ENCODE measurements around the gene CTDSPL2. TPM values are rescaled to one million over a fixed set of nuclear protein-coding genes. Genes with fewer than 3 reads are reported as not detected.
"Not testable (repeated sequence)": the region's sequence is repeated elsewhere in the genome, so short reads cannot be mapped to it uniquely, and the experiment has no call there.

Gene CTDSPL2
- total RNA-seq, 1 donor from 2014 or later, result 61.7 TPM

- no peaks in the 10 kb centered on the region for H3K27me3 Mint-ChIP-seq
- H3K36me3 Mint-ChIP-seq (ENCODE audit: insufficient read depth), result peaks cover 15% of the 10 kb centered on the region
- TF ChIP-seq CTCF (IDR thresholded peaks at IDR 0.05; ENCODE audit: unreplicated experiment), result no peak
- DNase-seq (ENCODE audit: low spot score, unreplicated experiment), result no peak
- H3K9me3 Mint-ChIP-seq (ENCODE audit: low read depth), result no peaks in the 10 kb centered on the region
- H3K4me3 Mint-ChIP-seq (ENCODE audit: low read depth), result no peak overlapping the region
- H3K4me1 Mint-ChIP-seq (ENCODE audit: low read depth), result peaks cover 2% of the 10 kb centered on the region
- no peak overlapping the region for H3K27ac Mint-ChIP-seq
Measured at GRCh38 chr15:44550734-44551133, 123.3 kb downstream of the CTDSPL2 start.

GRCh38 chr15:44554934-44555723 is 127.7 kb downstream of the CTDSPL2 start:
- TF ChIP-seq CTCF (IDR thresholded peaks at IDR 0.05; ENCODE audit: unreplicated experiment), result no peak
- Mint-ChIP-seq H3K4me3 (ENCODE audit: low read depth) (no peak overlapping the region), H3K27ac (no peak overlapping the region), H3K27me3 (no peaks in the 10 kb centered on the region), H3K4me1 (ENCODE audit: low read depth) (no peaks in the 10 kb centered on the region), H3K9me3 (ENCODE audit: low read depth) (no peaks in the 10 kb centered on the region), H3K36me3 (ENCODE audit: insufficient read depth) (peaks cover 25% of the 10 kb centered on the region)
- DNase-seq (ENCODE audit: low spot score, unreplicated experiment), result no peak

GRCh38 chr15:44560926-44561325 is 133.5 kb downstream of the CTDSPL2 start:
- peaks cover 49% of the 10 kb centered on the region for H3K36me3 Mint-ChIP-seq (ENCODE audit: insufficient read depth)
- not testable (repeated sequence) for H3K4me1 Mint-ChIP-seq (ENCODE audit: low read depth); H3K27me3 Mint-ChIP-seq; H3K9me3 Mint-ChIP-seq (ENCODE audit: low read depth); DNase-seq (ENCODE audit: low spot score, unreplicated experiment); H3K27ac Mint-ChIP-seq; H3K4me3 Mint-ChIP-seq (ENCODE audit: low read depth)

- H3K27me3 Mint-ChIP-seq, result no peaks in the 10 kb centered on the region
- no peak overlapping the region for H3K4me3 Mint-ChIP-seq (ENCODE audit: low read depth)
- TF ChIP-seq CTCF (IDR thresholded peaks at IDR 0.05; ENCODE audit: unreplicated experiment), result no peak
- H3K4me1 Mint-ChIP-seq (ENCODE audit: low read depth), result no peaks in the 10 kb centered on the region
- no peak for DNase-seq (ENCODE audit: low spot score, unreplicated experiment)
- peaks cover 52% of the 10 kb centered on the region for H3K36me3 Mint-ChIP-seq (ENCODE audit: insufficient read depth)
- no peak overlapping the region for H3K27ac Mint-ChIP-seq
- peaks cover 13% of the 10 kb centered on the region for H3K9me3 Mint-ChIP-seq (ENCODE audit: low read depth)
Measured at GRCh38 chr15:44565387-44566154, 138.1 kb downstream of the CTDSPL2 start.

- DNase-seq (ENCODE audit: low spot score, unreplicated experiment), result no peak
- TF ChIP-seq CTCF (IDR thresholded peaks at IDR 0.05; ENCODE audit: unreplicated experiment), result no peak
- peaks cover 50% of the 10 kb centered on the region for H3K36me3 Mint-ChIP-seq (ENCODE audit: insufficient read depth)
- no peak overlapping the region for H3K4me3 Mint-ChIP-seq (ENCODE audit: low read depth)
- H3K4me1 Mint-ChIP-seq (ENCODE audit: low read depth), result no peaks in the 10 kb centered on the region
- no peaks in the 10 kb centered on the region for H3K27me3 Mint-ChIP-seq
- no peak overlapping the region for H3K27ac Mint-ChIP-seq
- peaks cover 13% of the 10 kb centered on the region for H3K9me3 Mint-ChIP-seq (ENCODE audit: low read depth)
Measured at GRCh38 chr15:44566155-44566540, 138.7 kb downstream of the CTDSPL2 start.
